ENCODE results near the gene OR12D2.
"Not testable (repeated sequence)": the region's sequence is repeated elsewhere in the genome, so short reads cannot be mapped to it uniquely, and the experiment has no call there.

The OR12D2 gene

DNA sequence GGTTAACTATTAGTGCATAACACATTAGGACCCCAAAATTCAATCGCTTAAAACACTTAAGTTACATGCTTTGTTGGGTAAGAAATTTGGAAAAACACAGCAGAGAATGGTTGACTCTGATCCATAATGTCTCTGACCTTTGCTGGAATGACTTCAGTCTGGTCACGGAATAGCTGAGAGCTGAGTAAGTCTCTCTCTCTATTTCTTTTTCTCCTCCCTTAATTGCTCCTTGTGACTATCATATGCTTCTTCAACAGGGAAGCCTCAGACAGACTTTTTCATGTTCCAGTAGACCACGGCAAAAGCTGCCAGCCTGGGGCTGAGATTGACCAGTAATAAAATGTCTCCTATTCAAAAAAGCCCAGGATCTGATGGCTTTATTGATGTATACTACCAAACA is 24.1 kb downstream of the OR12D2 start:
- Histone ChIP-seq H3K9me3 (no peaks in the 10 kb centered on the region), H3K4me3 (no peak overlapping the region), H3K4me1 (no peaks in the 10 kb centered on the region), H3K36me3 (no peaks in the 10 kb centered on the region), H3K27me3 (no peaks in the 10 kb centered on the region), H3K27ac (no peak overlapping the region)
- DNase-seq: no peak
- intact Hi-C loops (cut with DNase I; ENCODE audit: low total_unique reads): no loop called here
- TF ChIP-seq CTCF (IDR thresholded peaks at IDR 0.05): no peak

GRCh38 chr6:29424168-29424567 is 28.7 kb downstream of the OR12D2 start:
- no peak for DNase-seq
- Histone ChIP-seq H3K4me3 (no peak overlapping the region), H3K9me3 (no peaks in the 10 kb centered on the region), H3K27me3 (no peaks in the 10 kb centered on the region), H3K36me3 (no peaks in the 10 kb centered on the region), H3K27ac (no peak overlapping the region), H3K4me1 (no peaks in the 10 kb centered on the region)
- no peak for TF ChIP-seq CTCF (IDR thresholded peaks at IDR 0.05)
- intact Hi-C loops (cut with DNase I; ENCODE audit: low total_unique reads): no loop called here

DNA sequence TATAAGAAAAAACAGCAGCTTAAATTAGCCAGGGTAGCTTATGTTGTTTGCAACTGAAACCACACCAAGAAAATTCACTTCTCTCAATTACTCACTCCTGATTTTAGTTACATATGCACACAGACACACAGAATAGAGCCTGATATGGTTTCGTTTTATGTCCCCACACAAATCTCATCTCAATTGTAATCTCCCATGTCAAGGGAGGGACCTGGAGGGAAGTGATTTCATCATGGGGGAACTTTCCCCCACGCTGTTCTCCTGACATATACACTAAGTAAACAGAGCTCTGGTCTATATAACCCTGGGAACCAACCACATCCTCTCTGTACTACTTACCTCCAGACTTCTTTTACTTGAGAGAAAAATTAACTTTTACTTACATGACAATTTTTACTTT is 29.1 kb downstream of the OR12D2 start:
- intact Hi-C loops (cut with DNase I; ENCODE audit: low total_unique reads): no loop called here
- Histone ChIP-seq H3K4me1 (no peaks in the 10 kb centered on the region), H3K4me3 (no peak overlapping the region), H3K9me3 (no peaks in the 10 kb centered on the region), H3K27ac (no peak overlapping the region), H3K27me3 (no peaks in the 10 kb centered on the region), H3K36me3 (no peaks in the 10 kb centered on the region)
- no peak for TF ChIP-seq CTCF (IDR thresholded peaks at IDR 0.05)
- no peak for DNase-seq

- Histone ChIP-seq H3K4me1 (no peaks in the 10 kb centered on the region), H3K27ac (no peak overlapping the region), H3K36me3 (no peaks in the 10 kb centered on the region), H3K9me3 (no peaks in the 10 kb centered on the region), H3K4me3 (no peak overlapping the region), H3K27me3 (no peaks in the 10 kb centered on the region)
- no peak for DNase-seq
- intact Hi-C loops (cut with DNase I; ENCODE audit: low total_unique reads): no loop called here
- no peak for TF ChIP-seq CTCF (IDR thresholded peaks at IDR 0.05)
Measured at GRCh38 chr6:29425075-29425474, 29.6 kb downstream of the OR12D2 start.

GRCh38 chr6:29426654-29427053 is 31.2 kb downstream of the OR12D2 start:
- Histone ChIP-seq H3K27ac (no peak overlapping the region), H3K36me3 (no peaks in the 10 kb centered on the region), H3K4me1 (no peaks in the 10 kb centered on the region), H3K9me3 (no peaks in the 10 kb centered on the region), H3K27me3 (no peaks in the 10 kb centered on the region), H3K4me3 (no peak overlapping the region)
- no peak for DNase-seq
- intact Hi-C loops (cut with DNase I; ENCODE audit: low total_unique reads): no loop called here
- no peak for TF ChIP-seq CTCF (IDR thresholded peaks at IDR 0.05)

GRCh38 chr6:29436730-29437129 is 41.3 kb downstream of the OR12D2 start:
- H3K9me3 ChIP-seq; H3K36me3 ChIP-seq; intact Hi-C loops (cut with DNase I; ENCODE audit: low total_unique reads); DNase-seq; H3K4me3 ChIP-seq; H3K4me1 ChIP-seq; H3K27ac ChIP-seq; H3K27me3 ChIP-seq: not testable (repeated sequence)
